Islet of Langerhans (tissue), 1 donor: Measurements from ENCODE around the gene ACP2.

Experiments
- FAIRE-seq: peaks from one replicate; lab custom pipeline; 2011; peaks lifted over from hg19 to GRCh38; lab: Jason Lieb, UNC

Gene ACP2, protein sequence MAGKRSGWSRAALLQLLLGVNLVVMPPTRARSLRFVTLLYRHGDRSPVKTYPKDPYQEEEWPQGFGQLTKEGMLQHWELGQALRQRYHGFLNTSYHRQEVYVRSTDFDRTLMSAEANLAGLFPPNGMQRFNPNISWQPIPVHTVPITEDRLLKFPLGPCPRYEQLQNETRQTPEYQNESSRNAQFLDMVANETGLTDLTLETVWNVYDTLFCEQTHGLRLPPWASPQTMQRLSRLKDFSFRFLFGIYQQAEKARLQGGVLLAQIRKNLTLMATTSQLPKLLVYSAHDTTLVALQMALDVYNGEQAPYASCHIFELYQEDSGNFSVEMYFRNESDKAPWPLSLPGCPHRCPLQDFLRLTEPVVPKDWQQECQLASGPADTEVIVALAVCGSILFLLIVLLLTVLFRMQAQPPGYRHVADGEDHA

DNA sequence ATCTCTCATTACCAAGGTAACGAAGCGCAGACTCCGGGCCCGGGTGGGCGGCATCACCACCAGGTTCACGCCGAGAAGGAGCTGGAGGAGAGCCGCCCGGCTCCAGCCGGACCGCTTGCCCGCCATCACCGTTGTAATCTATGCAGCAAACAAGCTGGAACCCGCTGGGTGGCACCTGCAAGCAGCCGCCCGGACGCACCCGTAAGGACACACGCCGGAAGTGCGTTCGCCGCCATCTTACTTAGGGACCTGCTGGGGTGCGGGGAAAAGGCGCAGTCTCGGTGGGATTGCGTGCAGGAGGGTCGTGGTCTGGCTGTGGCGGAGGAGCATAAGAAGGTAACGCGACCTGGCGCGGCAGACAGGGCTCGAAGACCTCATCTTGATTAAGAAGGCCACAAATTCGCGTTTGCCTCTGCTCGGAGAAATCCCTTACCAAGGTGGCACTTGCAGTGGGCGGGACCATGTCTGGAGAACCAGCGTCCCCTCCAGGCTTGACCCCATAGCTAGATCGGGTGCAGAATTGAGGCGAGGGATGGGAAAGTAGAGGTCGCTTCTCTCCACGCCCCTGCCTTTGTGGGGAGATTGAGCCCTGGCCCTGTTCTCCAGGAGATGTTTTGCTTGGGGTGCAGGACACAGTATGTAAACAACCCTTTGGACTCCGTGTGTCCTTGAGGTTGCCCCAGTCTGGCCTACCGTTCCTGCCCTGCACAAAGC lies at the start of gene ACP2:
TSS of gene ACP2 (minus strand) at position 151 of the 714 bp plus-strand sequence. CDS start at position 126, 25 bp downstream.
- FAIRE-seq: no peak

DNA sequence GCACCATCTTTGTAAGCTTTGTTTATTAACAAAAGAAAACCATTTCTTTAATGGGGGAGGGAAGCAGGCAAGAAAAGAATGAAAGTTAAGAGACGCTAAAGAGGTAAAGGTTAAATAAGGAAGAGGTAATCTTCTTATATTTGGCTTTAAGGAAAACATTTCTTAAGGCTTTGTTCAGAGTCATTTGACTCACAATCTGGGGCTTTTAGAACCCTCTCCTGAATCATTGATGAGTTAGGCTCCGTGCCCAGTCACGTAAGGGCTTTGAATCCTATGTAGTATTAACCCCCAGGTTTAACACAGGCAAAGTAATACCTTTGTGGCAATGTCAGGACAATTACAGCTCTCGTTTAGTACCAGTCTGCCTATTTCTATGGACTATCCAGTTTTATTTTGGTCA lies 47.4 kb upstream of the ACP2 start:
- FAIRE-seq: no peak

DNA sequence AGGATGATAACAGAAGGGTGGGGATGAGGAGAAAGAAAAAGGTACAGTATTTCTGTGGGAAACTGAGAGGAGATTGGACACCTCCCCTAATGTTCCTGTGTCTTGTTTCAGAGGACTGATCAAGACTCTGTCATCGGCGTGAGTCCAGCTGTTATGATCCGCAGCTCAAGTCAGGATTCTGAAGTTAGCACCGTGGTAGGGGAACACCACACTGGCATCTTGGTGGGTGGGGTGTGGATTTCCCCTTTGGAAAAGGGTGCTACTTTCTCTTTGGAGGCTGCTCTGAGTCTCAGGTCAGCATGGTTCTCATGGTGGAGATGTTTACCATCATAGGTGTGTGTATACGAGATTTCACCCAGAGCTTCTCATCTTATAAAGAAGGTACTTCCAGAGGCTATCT lies 46.8 kb upstream of the ACP2 start:
- FAIRE-seq: no peak

DNA sequence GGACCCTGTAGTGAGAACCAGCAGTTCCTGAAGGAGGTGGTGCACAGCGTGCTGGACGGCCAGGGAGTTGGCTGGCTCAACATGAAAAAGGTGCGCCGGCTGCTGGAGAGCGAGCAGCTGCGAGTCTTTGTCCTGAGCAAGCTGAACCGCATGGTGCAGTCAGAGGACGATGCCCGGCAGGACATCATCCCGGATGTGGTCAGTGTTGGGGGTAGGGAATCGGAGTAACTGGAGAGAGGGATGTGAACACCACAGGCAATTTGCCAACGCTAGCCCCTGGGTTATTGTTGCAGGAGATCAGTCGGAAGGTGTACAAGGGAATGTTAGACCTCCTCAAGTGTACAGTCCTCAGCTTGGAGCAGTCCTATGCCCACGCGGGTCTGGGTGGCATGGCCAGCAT lies 41.2 kb upstream of the ACP2 start:
- FAIRE-seq: no peak

DNA sequence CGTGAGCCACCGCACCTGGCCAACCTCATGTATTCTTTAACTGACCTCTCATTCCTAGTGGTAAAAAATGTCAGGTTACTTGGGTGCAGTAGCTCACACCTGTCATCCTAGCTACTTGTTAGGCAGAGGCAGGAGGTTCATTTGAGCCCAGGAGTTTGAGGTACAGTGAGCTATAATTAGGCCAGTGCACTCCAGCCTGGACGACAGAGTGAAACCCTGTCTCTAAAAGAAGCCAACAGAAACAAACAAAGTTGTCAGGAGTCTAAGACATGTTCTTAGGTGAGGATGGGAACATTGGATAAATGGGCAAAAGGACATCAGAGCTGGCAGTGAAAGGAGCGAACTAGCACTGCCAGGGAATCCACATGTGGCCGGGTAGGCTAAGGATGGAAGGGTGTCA lies 39.5 kb upstream of the ACP2 start:
- no peak for FAIRE-seq

DNA sequence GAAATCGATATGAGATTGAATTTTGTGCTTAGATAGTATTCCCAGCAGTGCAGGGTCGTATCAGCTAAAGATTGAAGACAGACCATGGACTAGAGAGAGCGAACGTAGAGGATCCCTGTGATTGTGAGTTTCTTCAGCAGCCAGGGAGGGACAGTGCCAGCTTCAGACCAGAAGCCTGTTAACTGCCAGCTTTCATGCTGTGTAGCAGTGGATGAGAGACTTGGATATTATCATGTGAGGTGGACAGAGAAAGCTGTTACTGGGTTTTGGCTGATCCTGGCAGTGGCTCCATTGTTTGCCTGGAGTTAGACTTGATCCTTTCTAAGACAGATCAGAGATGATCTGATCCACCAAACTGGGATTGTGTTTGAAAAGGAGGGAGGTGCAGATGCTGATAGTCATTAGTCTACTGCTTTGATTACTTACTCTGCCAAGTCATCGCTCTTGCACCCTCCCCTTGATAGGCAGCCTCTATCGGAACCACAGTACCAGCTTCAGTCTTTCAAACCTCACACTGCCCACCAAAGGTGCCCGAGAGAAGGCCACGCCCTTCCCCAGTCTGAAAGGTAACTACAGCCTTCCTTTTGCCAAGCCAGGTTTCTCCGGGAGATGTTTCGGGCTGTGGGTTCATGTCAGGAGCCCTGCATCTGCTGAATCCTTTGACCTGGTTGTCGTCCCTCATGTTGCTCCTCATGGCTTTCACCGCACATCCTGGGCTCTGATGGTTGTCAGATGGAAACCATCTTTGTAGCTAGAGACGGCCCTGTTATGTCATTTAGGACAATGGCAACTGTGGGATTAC lies 37.6 kb upstream of the ACP2 start:
- no peak for FAIRE-seq

DNA sequence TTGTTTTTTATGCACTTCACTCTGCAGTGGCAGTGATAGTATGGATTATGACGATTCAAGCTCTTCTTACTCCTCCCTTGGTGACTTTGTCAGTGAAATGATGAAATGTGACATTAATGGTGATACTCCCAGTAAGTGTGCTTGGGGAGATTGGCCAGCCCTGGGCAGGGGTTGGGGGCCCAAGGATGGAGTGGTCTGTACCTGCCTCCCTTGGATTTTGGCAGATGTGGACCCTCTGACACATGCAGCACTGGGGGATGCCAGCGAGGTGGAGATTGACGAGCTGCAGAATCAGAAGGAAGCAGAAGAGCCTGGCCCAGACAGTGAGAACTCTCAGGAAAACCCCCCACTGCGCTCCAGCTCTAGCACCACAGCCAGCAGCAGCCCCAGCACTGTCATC lies 35.5 kb upstream of the ACP2 start:
- no peak for FAIRE-seq

DNA sequence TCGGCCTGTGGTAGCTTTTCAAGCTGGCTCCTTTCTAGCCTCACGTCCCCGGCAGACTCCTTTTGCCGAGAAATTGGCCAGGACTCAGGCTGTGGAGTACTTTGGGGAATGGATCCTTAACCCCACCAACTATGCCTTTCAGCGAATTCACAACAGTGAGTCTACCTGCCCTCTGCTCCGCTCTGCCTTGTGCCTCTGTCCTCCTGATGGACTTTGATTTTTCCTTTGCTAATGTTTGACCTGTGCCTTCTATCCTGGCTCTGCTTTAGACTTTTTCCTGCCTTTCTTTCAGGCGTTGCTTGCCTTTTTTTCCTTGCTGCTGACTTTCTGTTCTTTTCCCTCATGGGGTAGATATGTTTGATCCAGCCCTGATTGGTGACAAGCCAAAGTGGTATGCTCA lies 33.8 kb upstream of the ACP2 start:
- no peak for FAIRE-seq

DNA sequence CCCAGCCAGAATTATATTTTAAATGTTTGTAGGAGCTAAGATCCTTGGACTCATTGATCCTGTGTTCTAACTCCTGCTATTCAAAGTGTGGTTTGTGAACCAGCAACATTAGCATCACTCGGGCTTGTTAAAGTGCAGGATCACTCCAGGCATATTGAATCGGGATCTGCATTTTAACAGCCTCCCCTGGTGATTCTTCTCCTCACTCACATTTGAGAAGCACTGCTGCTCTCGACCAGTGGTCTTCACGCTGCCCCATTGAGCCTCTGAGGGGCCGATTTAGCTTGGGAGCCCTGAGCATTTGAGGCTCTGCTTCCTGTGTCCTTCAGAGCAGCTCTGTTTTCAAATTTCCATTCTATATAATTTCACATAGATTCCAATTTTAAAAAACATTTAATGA lies 32.2 kb upstream of the ACP2 start:
- FAIRE-seq: no peak

DNA sequence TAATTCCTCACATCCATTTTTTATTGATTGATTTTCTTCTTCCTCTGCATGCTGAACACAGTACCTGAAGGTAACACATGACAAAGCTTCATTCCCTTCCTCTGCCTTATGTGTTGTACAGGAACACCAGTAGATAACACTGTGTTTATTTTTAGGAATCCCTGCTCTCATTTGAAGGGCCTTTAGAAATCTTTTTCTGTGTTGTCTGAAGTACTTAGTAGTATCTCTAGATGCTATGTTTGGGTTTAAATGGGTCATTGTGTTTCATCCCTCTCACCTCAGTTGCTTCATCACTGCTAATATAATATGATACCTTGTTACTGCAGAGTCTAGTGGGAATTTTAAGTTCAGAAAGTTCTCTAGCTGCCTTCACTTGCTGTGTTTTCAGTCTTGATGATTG lies 31.5 kb upstream of the ACP2 start:
- no peak for FAIRE-seq

DNA sequence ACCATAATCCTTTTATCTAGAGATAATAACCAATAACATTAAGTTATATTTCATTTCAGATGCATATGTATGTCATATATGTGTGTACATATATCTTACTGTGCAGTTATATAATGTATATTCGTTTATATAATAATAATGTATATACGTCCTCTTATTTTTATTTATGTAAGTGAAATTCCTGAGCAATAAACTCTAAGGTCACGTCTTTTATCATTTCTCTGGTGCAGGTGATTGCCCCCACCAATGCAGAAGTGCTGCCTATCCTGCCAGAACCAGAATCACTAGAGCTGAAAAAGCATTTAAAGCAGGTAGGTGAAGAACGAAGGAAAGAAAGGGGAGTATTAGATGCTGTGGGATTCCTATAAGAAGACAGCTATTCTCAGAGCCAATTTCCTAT lies 30.2 kb upstream of the ACP2 start:
- FAIRE-seq: no peak

DNA sequence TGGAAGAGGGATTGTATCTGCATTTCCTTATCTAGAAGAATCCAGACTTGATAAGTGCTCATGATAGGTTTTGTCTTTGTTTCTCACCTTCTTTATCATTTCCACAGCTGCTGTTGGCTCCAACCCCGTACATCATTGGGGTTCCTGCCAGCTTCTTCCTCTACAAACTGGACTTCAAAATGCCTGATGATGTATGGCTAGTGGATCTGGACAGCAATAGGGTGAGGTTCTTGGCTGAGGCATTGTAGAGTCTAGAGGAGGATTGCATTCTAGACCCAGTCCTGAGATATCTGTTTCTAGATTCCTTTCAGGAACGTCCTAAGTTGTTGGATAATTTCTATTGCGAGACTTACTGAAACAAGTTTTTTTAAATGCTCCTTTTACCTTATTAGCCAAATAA lies 29.4 kb upstream of the ACP2 start:
- FAIRE-seq: no peak

DNA sequence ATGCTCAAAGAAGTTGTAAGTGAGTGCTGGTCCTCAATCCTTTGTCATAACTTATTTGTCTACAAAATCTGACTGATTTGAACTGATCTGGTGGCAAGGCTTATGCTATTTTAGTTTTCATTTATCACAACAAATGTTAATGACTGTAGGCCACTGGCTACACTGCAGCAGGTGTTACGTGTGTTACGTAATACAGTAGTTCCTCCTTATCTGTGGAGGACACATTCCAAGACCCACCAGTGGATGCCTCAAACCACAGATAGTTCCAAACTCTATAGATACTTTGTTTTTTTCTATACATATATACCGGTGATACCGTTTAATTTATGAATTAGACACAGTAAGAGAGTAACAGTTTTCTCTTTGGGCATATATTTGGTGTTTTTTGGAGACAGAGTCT lies 28.3 kb upstream of the ACP2 start:
- no peak for FAIRE-seq

DNA sequence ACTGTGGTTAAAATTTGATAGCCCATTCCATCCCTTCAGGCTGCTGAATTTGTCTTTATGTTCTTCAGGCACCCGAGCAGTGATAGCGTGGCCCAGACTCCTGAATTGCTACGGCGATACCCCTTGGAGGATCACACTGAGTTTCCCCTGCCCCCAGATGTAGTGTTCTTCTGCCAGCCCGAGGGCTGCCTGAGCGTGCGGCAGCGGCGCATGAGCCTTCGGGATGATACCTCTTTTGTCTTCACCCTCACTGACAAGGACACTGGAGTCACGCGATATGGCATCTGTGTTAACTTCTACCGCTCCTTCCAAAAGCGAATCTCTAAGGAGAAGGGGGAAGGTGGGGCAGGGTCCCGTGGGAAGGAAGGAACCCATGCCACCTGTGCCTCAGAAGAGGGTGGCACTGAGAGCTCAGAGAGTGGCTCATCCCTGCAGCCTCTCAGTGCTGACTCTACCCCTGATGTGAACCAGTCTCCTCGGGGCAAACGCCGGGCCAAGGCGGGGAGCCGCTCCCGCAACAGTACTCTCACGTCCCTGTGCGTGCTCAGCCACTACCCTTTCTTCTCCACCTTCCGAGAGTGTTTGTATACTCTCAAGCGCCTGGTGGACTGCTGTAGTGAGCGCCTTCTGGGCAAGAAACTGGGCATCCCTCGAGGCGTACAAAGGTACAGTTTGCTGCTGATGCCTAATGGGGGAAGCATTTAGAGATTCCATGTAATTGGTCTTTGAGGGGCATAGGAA lies 26.1 kb upstream of the ACP2 start:
- FAIRE-seq: no peak

DNA sequence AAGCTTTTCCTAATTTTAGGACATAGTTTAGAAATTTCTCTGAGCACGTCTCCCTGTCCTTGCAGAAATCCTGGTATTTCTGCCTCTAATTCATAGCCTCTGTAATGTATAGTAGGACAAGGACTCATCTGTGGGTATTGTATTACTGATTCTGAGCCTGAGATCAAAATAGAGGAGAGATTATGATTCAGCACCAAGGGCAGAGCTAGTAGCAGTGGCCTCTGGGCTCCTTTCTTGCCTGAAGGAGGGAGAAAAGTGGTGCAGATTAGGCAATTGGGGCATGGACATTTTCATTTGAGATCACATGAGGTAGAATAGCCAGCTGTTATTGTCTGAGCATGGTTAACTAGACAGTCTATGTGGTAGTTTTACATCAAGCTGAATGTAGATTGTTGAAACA lies 24.1 kb upstream of the ACP2 start:
- FAIRE-seq: no peak

DNA sequence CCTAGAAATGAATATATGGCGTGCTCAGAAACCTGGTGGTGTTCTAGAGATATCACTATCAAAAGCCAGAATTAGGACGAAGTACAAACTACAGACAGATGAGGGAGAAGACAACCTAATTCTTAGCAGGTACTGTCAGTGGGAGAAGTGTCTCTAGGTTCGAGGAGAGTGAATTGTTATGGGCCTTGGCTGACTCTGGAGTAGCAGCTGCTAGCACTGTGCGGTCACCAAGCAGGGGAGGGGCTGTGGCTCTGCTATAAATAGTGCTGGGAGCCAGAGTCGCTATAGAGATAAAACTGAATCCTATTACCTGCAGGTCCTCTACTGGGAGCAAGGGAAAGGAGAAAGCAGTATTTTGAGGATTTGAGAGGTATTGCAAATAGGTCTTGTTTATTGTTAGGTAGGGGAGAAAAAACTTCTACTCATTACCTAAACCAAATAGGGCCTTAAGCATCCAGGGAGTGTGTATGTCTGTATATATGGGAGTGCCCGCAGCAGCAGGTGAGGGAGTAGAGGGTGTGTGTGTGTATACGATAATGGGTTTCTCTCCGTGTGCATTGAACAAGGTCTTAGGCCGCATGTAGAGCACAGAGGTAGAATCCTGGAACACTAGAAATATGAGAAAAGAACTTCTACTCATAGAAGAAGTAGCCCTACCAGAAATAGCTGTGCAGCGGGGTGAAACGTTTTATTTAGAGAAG lies 23.5 kb upstream of the ACP2 start:
- FAIRE-seq: no peak

DNA sequence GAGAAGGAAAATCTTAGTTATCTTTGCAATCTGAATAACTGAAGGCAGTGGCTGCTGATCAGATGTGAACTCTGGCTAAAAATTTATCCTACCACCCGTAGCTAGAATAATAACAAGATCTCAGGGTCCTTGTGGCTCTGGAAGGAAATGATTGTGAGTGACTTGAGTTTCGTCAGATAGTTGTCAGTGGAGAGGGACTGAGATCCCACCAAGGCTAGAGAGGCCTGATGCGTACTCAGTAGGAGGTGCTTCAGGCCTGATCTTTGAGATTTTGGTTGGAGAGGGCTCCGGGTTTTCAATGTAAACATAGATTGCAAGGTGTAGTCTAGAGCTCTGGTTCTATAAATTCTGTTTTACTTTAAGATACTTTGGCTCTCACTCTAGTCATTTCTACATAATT lies 22.7 kb upstream of the ACP2 start:
- no peak for FAIRE-seq

DNA sequence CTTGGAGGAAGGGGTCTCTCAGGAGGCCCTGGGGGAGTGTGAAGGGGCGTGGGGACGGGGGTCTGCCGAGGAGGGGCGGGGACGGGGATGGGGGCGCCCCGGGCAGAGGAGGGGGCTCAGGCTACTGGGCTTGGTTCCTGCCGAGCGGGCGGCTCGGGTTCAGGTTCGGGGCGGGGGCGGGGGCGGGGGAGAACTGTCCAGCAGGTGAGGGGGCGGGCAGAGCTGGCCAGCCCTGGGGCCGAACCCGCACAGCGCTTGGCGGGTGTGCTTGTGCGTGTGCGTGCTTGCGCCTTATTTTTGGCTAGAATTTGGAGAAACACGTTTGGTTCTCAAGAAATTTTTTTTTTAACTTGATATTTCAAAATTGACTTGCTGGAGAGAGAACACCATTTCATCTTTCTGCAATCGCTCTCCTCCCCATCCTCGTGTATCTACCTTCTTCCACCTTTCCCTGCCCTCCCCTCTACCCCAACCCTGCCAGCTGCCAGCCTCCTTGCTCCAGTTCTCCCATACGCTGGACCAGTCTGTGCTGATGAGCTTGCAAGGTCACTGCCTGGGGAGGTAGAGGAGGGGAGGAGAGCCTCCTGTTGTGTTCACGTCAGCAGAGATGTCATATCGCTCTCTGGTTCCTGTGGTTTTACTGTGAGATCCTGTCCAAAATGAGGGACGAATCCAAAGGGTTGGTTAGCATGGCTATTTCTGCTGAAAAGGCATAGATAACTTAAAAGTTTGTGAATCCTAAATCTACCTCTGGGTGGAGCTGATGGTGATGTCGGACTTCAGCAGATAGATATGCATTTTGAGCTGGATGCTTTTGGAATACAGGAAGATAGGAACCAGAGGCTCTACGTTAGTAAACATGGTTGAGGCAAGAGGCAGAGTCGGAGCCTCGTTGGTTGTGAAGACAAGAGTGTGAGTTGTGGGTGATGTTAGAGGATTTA lies 22.0 kb upstream of the ACP2 start:
- no peak for FAIRE-seq

DNA sequence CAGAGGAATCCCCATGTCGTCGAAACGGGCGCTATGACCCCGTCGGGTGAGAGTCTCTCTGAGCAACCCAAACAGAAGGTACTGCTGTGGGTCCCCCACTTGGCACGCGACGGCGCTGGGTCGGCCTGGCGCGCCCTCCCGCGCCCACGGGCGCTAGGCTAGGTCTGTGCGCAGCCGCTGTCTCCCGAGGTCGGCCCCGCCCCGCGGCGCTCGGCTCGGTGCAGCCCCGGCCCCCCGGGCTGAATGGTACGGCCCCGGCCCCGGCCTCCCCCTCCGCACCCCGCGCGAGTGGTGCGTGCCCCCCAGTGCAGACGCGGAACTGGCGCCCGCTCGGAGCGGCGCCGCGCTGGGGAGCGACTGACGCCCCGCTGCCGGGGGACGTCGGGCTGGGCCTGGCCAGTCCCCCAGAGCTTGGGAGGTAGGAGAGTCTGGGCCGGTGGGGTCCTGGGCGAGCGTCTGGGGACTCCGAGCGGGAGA lies 21.3 kb upstream of the ACP2 start, which contains the start of gene MADD:
TSS of gene MADD (plus strand) at position 305 of the 477 bp plus-strand sequence.
- no peak for FAIRE-seq
